Stimulated activated CD4-positive, alpha-beta T cell treated with anti-CD3 and anti-CD28 coated beads, Interleukin-12 subunit alpha, Interleukin-12 subunit beta, amount 100 ng/mL, for 48 hours (primary cell): ENCODE data around the gene PDS5B.
"Not testable (repeated sequence)": the region's sequence is repeated elsewhere in the genome, so short reads cannot be mapped to it uniquely, and the experiment has no call there.

ENCODE experiments used
- DNase-seq, 3 donors: peaks; one replicate each; pipeline ENCODE4 v3.0.0-alpha.2; 2020; ENCODE audit warnings: low read depth in 2 of 3, low spot score in 1 of 3

Gene PDS5B

GRCh38 chr13:32781906-32782305, 195.7 kb downstream of the PDS5B start:
- DNase-seq, result no peak

DNA sequence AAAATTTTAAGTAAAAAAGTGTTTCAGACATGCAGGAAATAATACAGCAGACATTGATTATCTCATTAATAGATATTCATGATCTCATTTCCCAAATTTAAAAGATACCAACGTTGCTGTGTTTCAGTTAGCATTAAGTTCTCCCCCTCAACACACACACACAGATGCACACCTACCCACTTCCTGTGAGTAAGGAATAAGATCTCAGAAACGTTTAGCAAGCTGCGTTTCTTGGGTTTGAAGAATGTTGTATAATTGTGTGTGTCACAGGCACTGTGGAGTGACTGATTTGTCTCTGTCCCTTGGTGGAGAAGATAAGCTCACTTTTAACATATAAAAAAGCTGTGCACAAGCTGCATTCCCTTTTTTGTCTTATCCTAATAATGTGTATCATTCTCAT, 196.8 kb downstream of the PDS5B start:
- peak in 1 of 3 donors; percentile 21 for DNase-seq

DNA sequence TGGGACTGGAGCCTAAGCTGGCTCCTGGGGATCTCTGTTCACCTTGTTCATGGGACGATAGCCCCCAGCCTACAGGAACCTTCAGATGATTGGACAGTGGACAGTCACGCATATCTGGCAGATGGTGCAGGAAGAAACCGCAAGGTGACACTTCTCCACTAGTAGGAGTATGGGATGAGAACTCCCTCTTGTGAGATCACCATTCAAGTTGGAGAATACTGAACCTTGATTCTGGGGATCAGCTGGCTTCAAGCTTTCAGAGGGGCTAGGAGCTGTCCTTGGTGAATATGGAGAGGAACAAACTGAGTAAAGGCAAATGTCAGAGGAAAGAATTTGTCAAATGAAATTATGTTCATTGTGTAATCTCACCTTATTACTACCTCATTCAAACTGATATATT, 204.5 kb downstream of the PDS5B start:
- DNase-seq, result no peak

- DNase-seq, result peak in 2 of 3 donors; percentile 12 to 28
Observed at GRCh38 chr13:32791545-32792172, 205.4 kb downstream of the PDS5B start.

DNA sequence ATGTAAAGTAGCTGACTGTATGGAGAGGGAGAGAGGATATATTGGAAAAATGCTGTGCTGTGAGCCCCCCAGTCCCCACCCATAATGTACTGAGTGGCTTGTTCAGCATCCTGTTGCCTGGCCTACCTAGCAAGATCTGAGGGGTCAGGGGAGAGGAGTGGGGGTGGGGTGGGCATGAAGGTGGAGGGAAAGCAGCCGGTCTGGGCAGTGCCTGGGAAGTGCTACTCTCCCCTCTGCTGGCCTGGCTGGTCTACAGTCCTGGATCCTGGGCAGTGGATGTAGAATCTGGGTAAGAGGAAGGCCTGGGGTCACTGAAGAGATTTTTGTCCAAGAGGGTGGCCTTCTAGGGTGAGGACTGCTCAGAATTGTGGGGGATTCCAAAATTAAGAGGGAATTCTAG, 210.5 kb downstream of the PDS5B start:
- no peak for DNase-seq

DNA sequence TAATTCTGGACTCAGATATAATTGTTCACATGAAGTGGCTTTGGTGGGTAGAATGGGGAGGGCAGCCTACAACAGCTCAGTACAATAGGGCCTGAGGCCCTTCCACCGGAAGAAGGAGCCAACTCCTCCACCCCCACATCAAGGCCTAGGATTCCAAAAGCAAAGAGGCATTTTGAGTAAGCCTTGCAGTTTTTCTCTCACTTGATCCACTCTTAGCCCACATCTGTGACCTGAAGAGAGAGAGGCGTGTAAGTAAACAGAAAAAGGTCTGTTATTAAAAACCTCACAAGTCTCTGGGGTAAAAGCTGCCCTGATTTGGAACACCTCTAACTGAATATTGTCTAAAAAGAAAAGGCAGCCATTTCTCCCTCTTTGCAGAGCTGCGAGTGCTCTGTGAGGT, 215.9 kb downstream of the PDS5B start:
- no peak for DNase-seq

DNA sequence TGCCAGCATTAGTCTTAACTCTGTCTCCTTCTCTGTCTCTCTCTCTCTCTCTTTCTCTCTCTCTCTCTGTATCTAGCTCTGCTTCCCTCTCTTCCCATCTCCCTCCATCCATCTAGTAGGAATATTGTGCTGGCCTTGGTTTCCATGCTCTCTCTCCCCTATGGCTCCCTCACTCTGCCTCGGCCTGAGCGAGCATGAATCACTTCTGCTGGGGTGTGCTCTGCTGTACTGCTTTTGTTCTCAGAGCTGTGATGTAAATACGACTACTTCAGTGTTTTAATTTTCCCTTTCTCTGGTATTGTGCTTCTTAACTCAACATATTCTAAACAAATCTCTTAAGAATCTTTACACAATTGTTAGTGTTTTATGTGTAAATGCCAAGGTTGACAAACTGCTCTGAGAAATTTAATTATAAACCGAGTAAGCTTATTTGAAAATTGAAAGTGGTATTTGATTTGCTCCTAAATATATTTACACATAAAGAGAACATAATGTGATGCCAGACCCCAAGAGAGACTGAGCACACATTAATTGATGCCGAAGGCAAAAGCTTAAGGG, 218.5 kb downstream of the PDS5B start:
- DNase-seq, result no peak

- DNase-seq, result no peak
Observed at GRCh38 chr13:32811297-32811800, 225.1 kb downstream of the PDS5B start.

DNA sequence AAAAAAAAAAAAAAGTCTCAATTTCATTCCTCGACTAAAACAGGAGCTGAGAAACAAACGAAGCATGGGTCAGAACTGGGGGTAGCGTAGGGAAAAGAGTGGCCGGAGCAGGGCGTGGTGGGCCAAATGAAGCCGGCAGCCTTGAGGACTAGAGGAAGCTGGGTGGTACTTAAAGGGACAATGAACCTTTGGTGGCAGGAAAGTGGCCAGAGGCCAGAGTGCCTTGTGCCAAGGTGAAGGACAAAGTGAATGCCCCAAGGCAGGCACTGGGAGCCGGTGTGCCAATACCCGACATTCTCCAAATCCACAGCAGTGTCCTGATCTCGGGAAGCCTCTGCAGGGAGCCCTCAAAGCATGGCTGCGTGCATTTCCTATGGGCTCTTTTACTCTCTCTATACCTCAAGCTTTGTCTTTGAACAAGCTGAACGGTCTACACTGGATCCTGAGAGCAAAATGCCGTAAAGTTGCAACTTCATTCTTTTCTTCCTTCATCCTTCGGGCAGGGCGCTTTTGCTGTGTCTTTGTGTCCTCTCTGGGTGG, 235.0 kb downstream of the PDS5B start:
- no peak for DNase-seq

DNA sequence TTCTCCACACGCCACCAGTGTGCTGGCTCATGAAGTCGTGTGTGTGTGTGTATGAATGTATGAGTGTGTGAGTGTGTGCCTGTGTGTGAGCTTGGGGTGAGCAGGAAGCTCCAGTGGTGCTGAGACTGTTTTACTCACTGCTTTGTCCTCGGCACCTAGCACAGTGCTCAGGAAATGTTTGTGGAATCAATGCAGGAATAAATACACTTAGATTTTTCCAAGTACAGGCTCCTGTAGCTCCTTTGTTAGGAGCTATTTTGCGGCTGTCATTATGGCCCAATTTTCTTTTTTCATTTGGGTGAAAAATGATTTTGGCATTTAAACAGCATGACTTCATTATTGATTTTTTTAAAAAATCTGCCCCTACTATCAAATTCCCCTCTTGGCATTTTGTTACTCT, 236.5 kb downstream of the PDS5B start:
- DNase-seq, result no peak

DNA sequence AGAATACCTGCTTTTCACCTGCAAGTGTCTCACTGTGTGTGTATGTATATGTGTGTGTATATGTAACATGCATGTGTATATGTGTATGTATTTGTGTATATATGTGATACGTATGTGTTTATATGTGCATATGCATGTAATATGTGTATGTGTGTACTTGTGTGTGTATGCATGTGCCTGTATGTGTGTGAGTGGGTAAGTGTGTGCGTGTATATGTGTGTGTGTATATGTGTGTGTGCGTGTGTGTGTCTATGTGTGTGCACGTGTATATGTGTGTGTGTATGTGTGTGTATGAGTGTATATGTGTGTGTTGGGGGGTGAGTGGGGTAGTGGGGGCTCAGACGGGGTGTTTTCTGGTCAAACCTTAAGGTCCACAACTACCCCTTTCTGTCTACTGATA, 237.3 kb downstream of the PDS5B start:
- DNase-seq, result no peak

DNA sequence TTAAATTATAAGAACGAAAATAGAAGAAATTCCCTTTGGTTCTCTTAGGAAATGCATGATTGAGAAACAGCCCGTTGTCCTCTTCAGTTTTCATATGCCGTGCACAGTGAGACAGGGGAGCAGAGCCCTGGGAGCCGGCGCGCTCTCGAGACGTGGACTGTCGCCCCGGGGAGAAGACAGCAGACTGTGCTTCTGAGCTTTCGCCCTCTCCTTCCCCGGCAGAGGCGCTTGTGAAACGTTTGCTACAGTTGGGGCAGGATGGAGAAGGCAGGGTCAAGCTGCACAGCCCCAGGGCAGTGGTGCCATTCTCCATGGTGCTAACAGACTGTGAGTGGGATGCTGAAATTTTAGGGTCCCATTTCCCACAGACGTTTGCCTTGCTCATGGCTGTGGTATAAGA, 237.8 kb downstream of the PDS5B start:
- no peak for DNase-seq

- DNase-seq, result no peak
Observed at GRCh38 chr13:32824675-32825074, 238.4 kb downstream of the PDS5B start.

DNA sequence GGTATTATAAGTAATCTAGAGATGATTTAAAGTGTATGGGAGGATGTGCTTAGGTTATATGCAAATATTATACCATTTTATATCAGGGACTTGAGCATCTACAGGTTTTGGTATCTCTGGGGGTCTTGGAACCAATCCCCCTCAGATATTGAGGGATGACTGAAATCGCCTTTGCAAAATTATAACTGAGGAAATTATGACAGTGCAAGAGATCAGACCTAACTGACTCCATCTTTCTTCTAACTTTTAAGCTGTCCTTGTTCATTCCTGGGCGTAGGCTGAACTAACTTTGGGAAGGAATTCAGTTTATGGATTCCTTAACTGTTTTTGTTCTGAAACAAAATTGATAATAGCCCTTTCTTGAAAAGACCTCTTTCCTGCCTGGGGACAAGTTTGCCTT, 239.2 kb downstream of the PDS5B start:
- no peak for DNase-seq

- not testable (repeated sequence) for DNase-seq
Observed at GRCh38 chr13:32826372-32826771, 240.1 kb downstream of the PDS5B start.
